ENCODE results near the gene PDE1A.

DNA sequence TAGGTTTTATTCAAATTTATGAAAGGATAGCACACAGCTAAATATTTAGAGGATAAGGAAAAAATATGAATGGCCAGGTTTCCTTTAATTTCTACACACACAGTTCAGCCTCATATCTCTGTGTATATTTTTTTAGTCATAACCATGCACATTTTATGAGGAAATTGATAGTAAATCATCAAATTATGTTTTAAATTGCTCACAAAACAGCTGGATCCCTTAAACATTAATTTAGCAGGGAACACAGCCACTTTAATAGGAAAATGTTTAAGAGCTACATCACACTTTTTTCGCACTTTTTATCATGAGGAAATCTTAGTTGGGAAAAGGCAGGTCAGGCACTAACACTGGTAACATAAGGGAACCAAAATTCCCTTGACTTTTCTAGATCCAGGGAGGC, 65.4 kb downstream of the PDE1A start:
- TF ChIP-seq, protein P1, sequence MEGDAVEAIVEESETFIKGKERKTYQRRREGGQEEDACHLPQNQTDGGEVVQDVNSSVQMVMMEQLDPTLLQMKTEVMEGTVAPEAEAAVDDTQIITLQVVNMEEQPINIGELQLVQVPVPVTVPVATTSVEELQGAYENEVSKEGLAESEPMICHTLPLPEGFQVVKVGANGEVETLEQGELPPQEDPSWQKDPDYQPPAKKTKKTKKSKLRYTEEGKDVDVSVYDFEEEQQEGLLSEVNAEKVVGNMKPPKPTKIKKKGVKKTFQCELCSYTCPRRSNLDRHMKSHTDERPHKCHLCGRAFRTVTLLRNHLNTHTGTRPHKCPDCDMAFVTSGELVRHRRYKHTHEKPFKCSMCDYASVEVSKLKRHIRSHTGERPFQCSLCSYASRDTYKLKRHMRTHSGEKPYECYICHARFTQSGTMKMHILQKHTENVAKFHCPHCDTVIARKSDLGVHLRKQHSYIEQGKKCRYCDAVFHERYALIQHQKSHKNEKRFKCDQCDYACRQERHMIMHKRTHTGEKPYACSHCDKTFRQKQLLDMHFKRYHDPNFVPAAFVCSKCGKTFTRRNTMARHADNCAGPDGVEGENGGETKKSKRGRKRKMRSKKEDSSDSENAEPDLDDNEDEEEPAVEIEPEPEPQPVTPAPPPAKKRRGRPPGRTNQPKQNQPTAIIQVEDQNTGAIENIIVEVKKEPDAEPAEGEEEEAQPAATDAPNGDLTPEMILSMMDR (IDR thresholded peaks at IDR 0.05), result no peak
- TF ChIP-seq POLR2AphosphoS5 (IDR thresholded peaks at IDR 0.05) (no peak), POLR2A (IDR thresholded peaks at IDR 0.05) (no peak)

Measured in prostate gland (tissue), 2 donors.